GM12891 (cell line): ENCODE data around the gene LHCGR.

Experiments
- DNase-seq: peaks from one replicate; pipeline ENCODE4 v3.0.0; 2011; ENCODE audit warnings: low spot score; ENCODE audit not compliant: insufficient read length
- FAIRE-seq: peaks from 2 replicates; lab custom pipeline; 2011; peaks lifted over from hg19 to GRCh38; lab: Jason Lieb, UNC
- PAX5 ChIP-seq: IDR thresholded peaks from 2 replicates; pipeline ENCODE4 v1.6.1; 2011; ENCODE audit warnings: low read length, moderate library complexity, mild to moderate bottlenecking; ENCODE audit not compliant: insufficient read depth, severe bottlenecking
- POLR2A ChIP-seq: IDR thresholded peaks from 2 replicates; pipeline ENCODE4 v1.6.1; 2011; ENCODE audit warnings: low read depth, low read length, control low read depth
- POLR2AphosphoS5 ChIP-seq: IDR thresholded peaks from 2 replicates; pipeline ENCODE4 v1.6.1; 2011; ENCODE audit warnings: low read depth, low read length, control low read depth
- POU2F2 ChIP-seq: IDR thresholded peaks from 2 replicates; pipeline ENCODE4 v1.6.1; 2011; ENCODE audit warnings: low read depth, mild to moderate bottlenecking, control low read depth, low read length, moderate library complexity
- SPI1 ChIP-seq: IDR thresholded peaks from 2 replicates; pipeline ENCODE4 v1.6.1; 2011; ENCODE audit warnings: low read depth, low read length, control low read depth
- TAF1 ChIP-seq: IDR thresholded peaks from 2 replicates; pipeline ENCODE4 v1.6.1; 2011; ENCODE audit warnings: low read depth, low read length, control low read depth

Gene LHCGR

DNA sequence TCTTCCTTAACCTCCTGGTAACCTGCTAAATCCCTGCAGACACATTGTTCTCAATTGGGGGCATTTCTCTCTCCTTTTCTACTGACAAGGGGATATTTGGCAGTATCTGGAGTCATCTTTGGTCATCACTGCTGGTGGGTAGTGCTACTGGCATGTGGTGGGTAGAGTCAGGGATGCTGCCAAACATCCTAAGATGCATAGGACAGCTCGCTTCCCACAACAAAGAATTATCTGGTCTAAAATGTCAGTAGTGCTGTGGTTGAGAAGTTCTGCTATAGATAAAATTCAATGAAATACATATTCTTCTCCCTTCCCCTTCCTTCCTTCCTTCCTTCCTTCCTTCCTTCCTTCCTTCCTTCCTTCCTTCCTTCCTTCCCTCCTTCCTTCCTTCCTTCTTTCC, 18.7 kb upstream of the LHCGR start:
- FAIRE-seq, result no peak
- no peak for DNase-seq
- TF ChIP-seq POLR2A (no peak), TAF1 (no peak), POU2F2 (no peak)

DNA sequence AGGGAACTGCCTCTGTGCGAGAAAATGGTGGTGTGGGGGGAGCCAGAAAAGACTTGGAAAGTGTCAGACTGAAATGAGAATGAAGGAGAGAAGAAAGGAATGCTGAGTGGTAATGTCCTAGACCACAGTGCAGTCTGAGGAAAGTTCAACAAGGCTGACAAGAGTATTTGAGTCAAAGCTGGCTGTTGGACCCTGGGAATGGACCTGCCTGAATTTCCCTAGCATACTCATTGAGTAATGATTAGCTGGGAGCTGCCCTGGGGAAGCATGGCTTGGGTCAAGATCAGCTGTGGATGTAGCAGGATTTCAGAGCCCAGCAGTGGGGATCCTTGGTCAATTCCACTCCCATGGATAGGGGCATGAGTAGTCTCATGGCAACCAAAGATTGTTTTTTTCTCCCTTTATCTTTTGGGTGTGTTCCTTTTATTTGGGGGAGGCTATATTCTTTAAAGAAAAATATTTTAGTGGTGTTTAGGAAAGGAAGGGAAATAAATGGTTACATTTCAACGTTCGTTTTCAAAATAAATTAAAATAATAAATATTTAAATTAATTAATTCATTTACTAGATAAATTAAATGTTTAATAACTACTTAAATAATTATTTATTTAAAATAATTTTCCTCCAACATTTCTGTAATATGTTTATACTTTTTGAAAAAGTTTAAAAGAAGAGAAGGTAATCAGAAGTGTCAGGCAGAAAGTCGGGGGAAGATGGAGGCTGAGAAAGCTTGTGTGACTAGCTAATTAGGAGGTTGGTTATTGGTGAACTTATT, 15.9 kb upstream of the LHCGR start:
- TF ChIP-seq POLR2AphosphoS5, result no peak
- FAIRE-seq (no peak), DNase-seq (no peak)

DNA sequence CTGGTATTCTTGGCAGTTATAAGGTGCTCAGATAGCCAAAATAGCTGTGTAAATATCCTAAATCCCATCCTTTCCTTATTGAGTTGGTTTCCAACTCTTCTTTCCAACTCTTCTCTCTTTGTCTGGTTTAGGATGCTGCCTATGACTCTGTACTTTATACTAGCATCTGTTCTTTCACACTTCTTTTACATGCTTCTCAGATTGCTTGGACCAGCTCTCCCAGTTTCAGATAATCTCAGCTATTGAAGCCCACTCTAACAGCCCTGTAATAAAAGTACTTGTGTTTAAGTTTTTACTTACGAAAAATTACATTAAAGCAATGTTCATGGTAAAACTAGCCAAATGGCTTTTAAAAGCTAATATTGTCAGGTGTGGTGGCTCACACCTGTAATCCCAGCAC, 14.7 kb upstream of the LHCGR start:
- TF ChIP-seq POU2F2 (no peak), PAX5 (no peak), POLR2A (no peak), TAF1 (no peak), SPI1 (no peak), POLR2AphosphoS5 (no peak)
- no peak for DNase-seq
- FAIRE-seq, result no peak

- DNase-seq (no peak), FAIRE-seq (no peak)
- 0 out of 2 replicates have a peak, but pooled peaks have one; percentile 26 for TF ChIP-seq SPI1
- TF ChIP-seq POU2F2, result no peak
Measured at GRCh38 chr2:48768669-48769068, 13.1 kb upstream of the LHCGR start.

DNA sequence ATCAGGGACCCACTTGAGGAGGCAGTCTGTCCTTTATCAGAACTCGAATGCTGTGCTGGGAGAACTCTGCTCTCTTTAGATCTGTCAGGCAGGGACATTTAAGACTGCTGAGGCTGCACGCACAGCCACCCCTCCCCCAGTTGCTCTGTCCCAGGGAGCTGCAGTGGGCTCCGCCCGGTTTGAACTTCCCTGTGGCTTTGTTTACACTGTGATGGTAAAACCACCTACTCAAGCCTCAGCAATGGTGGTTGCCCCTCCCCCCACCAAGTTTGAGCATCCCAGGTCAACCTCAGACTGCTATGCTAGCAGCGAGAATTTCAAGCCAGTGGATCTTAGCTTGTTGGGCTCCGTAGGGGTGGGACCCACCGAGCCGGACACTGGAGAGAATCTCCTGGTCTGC, 11.8 kb upstream of the LHCGR start:
- TF ChIP-seq TAF1 (no peak), SPI1 (no peak), POLR2AphosphoS5 (no peak), POU2F2 (no peak), PAX5 (no peak), POLR2A (no peak)
- FAIRE-seq, result no peak
- no peak for DNase-seq

GRCh38 chr2:48760826-48761225, 5.3 kb upstream of the LHCGR start:
- FAIRE-seq (no peak), DNase-seq (no peak)
- no peak for TF ChIP-seq POLR2AphosphoS5
- no peak for TF ChIP-seq POU2F2
- no peak for TF ChIP-seq TAF1
- TF ChIP-seq POLR2A, result no peak
- no peak for TF ChIP-seq SPI1
- no peak for TF ChIP-seq PAX5

DNA sequence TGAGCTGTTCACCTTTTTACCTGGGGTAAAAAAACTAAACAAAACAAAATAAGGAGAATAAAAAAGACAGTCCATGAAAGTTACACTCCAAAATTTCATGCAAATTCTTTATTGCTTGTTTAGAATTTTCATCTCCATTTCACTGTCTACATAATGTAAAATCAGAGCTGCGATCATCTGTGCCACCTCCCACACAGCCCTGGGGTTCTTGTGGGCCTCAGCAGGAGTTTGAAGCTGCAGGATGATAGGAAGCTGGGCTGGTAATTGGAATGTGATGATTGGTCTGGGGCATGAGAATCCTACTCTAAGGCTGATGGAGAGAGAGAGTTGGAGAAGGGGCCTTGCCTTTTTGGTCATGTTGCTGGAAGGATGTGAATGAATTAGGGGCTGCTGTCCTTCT, 4.2 kb upstream of the LHCGR start:
- TF ChIP-seq POLR2A (no peak), POLR2AphosphoS5 (no peak), TAF1 (no peak), POU2F2 (no peak), SPI1 (no peak), PAX5 (no peak)
- no peak for DNase-seq
- FAIRE-seq, result no peak

DNA sequence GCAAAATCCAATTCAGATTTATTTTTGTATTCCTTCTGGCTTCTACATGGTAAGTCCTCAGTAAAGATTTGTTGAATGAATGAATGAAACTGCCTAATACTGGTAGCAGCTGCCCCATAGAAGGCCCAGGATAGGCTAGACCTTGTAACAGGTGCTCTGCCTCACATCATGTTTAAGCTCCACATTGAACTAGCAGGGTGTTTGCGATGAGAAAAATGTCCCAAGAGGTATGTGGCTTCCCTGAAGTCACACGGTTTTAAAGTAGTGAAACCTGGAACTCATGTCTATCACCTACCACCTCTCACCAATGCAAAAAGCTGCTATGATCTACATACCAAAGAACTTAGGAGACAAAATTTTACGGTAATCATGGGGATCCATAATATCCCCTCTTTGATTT, 765 bp upstream of the LHCGR start:
- TF ChIP-seq POU2F2 (no peak), POLR2A (no peak), POLR2AphosphoS5 (no peak), SPI1 (no peak), PAX5 (no peak), TAF1 (no peak)
- no peak for FAIRE-seq
- DNase-seq, result no peak

DNA sequence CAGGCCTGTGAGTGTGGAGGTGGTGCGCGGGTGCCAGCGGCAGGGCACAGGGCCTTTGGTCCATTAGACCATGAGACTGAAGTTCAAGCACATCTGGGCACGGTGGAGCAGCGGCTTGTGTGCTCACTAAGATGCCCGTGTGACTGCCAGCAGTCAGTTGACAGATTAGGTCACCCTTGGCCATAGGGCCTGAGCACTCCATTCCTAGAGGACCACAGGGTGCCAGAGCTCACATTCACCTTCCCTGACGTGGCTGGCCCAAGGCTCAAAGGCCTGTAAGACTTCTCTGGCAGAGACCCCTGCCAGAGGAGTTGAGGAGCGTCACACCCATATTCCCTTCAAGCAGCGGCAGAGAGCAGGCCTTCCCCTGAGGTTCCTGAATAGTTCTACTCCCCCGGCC, 650 bp downstream of the LHCGR start:
- no peak for TF ChIP-seq POLR2AphosphoS5
- no peak for DNase-seq
- FAIRE-seq, result no peak

- FAIRE-seq (peak; percentile 78), DNase-seq (no peak)
- TF ChIP-seq SPI1, result no peak
- TF ChIP-seq POLR2AphosphoS5, result no peak
- no peak for TF ChIP-seq PAX5
- no peak for TF ChIP-seq TAF1
- no peak for TF ChIP-seq POLR2A
- TF ChIP-seq POU2F2, result no peak
Measured at GRCh38 chr2:48753228-48753627, 2.3 kb downstream of the LHCGR start.
